Mesothelial cell of epicardium (in vitro differentiated cells): ENCODE data around the gene SGMS1. TPM values are rescaled to one million over a fixed set of nuclear protein-coding genes. Genes with fewer than 3 reads are reported as not detected.
"Not testable (repeated sequence)": the region's sequence is repeated elsewhere in the genome, so short reads cannot be mapped to it uniquely, and the experiment has no call there.

Source experiments
- DNase-seq, 2 experiments: peaks; one replicate each; pipeline ENCODE4 v3.0.0; 2021; ENCODE audit warnings: low spot score in 2 of 2; ENCODE audit not compliant: unreplicated experiment in 2 of 2
- H3K27ac Mint-ChIP-seq: 2 replicates; pipeline ENCODE4 v1.8.0; 2021; ENCODE audit warnings: mixed read lengths
- H3K27me3 Mint-ChIP-seq: 2 replicates; pipeline ENCODE4 v1.8.0; 2021; ENCODE audit warnings: low read depth, mixed read lengths
- H3K36me3 Mint-ChIP-seq: 2 replicates; pipeline ENCODE4 v1.8.0; 2021; ENCODE audit warnings: mixed read lengths
- H3K4me1 Mint-ChIP-seq: 2 replicates; pipeline ENCODE4 v1.8.0; 2021; ENCODE audit warnings: mixed read lengths
- H3K4me3 Mint-ChIP-seq: 2 replicates; pipeline ENCODE4 v1.8.0; 2021; ENCODE audit warnings: mild to moderate bottlenecking, moderate library complexity, mixed read lengths
- H3K9me3 Mint-ChIP-seq: 2 replicates; pipeline ENCODE4 v1.8.0; 2021; ENCODE audit warnings: mixed read lengths
- CTCF ChIP-seq: fragments of 200-600 bp; sonication (generic); IDR thresholded peaks from one replicate; pipeline ENCODE4 v1.5.0; 2021; ENCODE audit warnings: antibody characterized with exemption; ENCODE audit not compliant: unreplicated experiment
- total RNA-seq: library from RNA; stranded (reverse); gene quantifications from 3 replicates; pipeline ENCODE4 v1.2.1, GENCODE V29; 2021

The SGMS1 gene
- total RNA-seq, 1 donor from 2014 or later = 14.9 TPM

GRCh38 chr10:50574305-50574704 is 49.5 kb downstream of the SGMS1 start:
- H3K36me3 Mint-ChIP-seq = peaks cover 2% of the 10 kb centered on the region
- H3K27me3 Mint-ChIP-seq = no peaks in the 10 kb centered on the region
- peaks cover 18% of the 10 kb centered on the region for H3K9me3 Mint-ChIP-seq
- peaks cover 5% of the 10 kb centered on the region for H3K4me1 Mint-ChIP-seq
- no peak overlapping the region for H3K4me3 Mint-ChIP-seq
- no peak overlapping the region for H3K27ac Mint-ChIP-seq
- TF ChIP-seq CTCF = peak; percentile 27
- no peak for DNase-seq

GRCh38 chr10:50572017-50572491 is 51.7 kb downstream of the SGMS1 start:
- no peaks in the 10 kb centered on the region for H3K27me3 Mint-ChIP-seq
- H3K4me1 Mint-ChIP-seq = no peaks in the 10 kb centered on the region
- peaks cover 18% of the 10 kb centered on the region for H3K9me3 Mint-ChIP-seq
- no peak overlapping the region for H3K27ac Mint-ChIP-seq
- H3K4me3 Mint-ChIP-seq = no peak overlapping the region
- no peak for TF ChIP-seq CTCF
- peaks cover 2% of the 10 kb centered on the region for H3K36me3 Mint-ChIP-seq
- no peak for DNase-seq

GRCh38 chr10:50568750-50569149 is 55.0 kb downstream of the SGMS1 start:
- not testable (repeated sequence) for H3K27ac Mint-ChIP-seq, H3K9me3 Mint-ChIP-seq, H3K4me3 Mint-ChIP-seq, DNase-seq, H3K27me3 Mint-ChIP-seq, H3K36me3 Mint-ChIP-seq, H3K4me1 Mint-ChIP-seq

GRCh38 chr10:50567384-50567783 is 56.4 kb downstream of the SGMS1 start:
- TF ChIP-seq CTCF = no peak
- H3K27me3 Mint-ChIP-seq = no peaks in the 10 kb centered on the region
- no peaks in the 10 kb centered on the region for H3K4me1 Mint-ChIP-seq
- no peak overlapping the region for H3K27ac Mint-ChIP-seq
- no peak overlapping the region for H3K4me3 Mint-ChIP-seq
- no peaks in the 10 kb centered on the region for H3K36me3 Mint-ChIP-seq
- no peaks in the 10 kb centered on the region for H3K9me3 Mint-ChIP-seq
- DNase-seq = no peak

GRCh38 chr10:50566150-50566549 is 57.6 kb downstream of the SGMS1 start:
- no peaks in the 10 kb centered on the region for H3K36me3 Mint-ChIP-seq
- TF ChIP-seq CTCF = no peak
- no peaks in the 10 kb centered on the region for H3K9me3 Mint-ChIP-seq
- H3K27me3 Mint-ChIP-seq = no peaks in the 10 kb centered on the region
- peaks cover 8% of the 10 kb centered on the region for H3K4me1 Mint-ChIP-seq
- DNase-seq = no peak
- H3K27ac Mint-ChIP-seq = no peak overlapping the region
- no peak overlapping the region for H3K4me3 Mint-ChIP-seq

- Mint-ChIP-seq H3K27me3 (no peaks in the 10 kb centered on the region), H3K4me1 (peaks cover 8% of the 10 kb centered on the region), H3K36me3 (no peaks in the 10 kb centered on the region), H3K9me3 (no peaks in the 10 kb centered on the region), H3K27ac (no peak overlapping the region), H3K4me3 (no peak overlapping the region)
- no peak for TF ChIP-seq CTCF
- no peak for DNase-seq
Observed at GRCh38 chr10:50565301-50566083, 58.3 kb downstream of the SGMS1 start.
